Upper lobe of right lung (tissue), 1 donor: ENCODE data around the gene NBEA. TPM values are rescaled to one million over a fixed set of nuclear protein-coding genes. Genes with fewer than 3 reads are reported as not detected.

Source experiments
- ATAC-seq: fragments of 200-7000 bp; cut with Tn5 transposase; one replicate; pipeline ENCODE4 v1.9.1; 2020; ENCODE audit warnings: mild to moderate bottlenecking, moderate library complexity
- DNase-seq: peaks from one replicate; pipeline ENCODE4 v3.0.0-alpha.2; 2020
- H3K27ac ChIP-seq: fragments of 200-600 bp; one replicate; pipeline ENCODE4 v1.8.0; 2022
- H3K27me3 ChIP-seq: fragments of 200-600 bp; one replicate; pipeline ENCODE4 v1.8.0; 2022; ENCODE audit warnings: mild to moderate bottlenecking
- H3K36me3 ChIP-seq: fragments of 200-600 bp; one replicate; pipeline ENCODE4 v1.8.0; 2022
- H3K4me1 ChIP-seq: fragments of 200-600 bp; one replicate; pipeline ENCODE4 v1.8.0; 2022
- H3K4me3 ChIP-seq: fragments of 200-600 bp; one replicate; pipeline ENCODE4 v1.8.0; 2022; ENCODE audit warnings: mild to moderate bottlenecking
- H3K9me3 ChIP-seq: fragments of 200-600 bp; one replicate; pipeline ENCODE4 v1.8.0; 2022
- intact Hi-C: fragments of 100-400 bp; cut with DNase I; formaldehyde crosslinking; loops from one replicate; pipeline ENCODE4 v1.11.0; 2022
- total RNA-seq: library from RNA; stranded (reverse); fragmentation: NEBNext Ultra II Directional; extraction: Animal tissue kit (Norgen Biotek cat#: 25700); gene quantifications from one replicate; pipeline ENCODE4 v1.2.1, GENCODE V29; 2021
- TF ChIP-seq, protein P1 (sequence below): fragments of 200-600 bp; IDR thresholded peaks from one replicate; pipeline ENCODE4 v1.8.0; 2022; ENCODE audit warnings: antibody characterized with exemption
- donor health status: DM: no; HTN: yes; CAD: no; lungs with severe emphysema.

Gene NBEA
- total RNA-seq, 1 donor from 2014 or later, result 5.6 TPM

DNA sequence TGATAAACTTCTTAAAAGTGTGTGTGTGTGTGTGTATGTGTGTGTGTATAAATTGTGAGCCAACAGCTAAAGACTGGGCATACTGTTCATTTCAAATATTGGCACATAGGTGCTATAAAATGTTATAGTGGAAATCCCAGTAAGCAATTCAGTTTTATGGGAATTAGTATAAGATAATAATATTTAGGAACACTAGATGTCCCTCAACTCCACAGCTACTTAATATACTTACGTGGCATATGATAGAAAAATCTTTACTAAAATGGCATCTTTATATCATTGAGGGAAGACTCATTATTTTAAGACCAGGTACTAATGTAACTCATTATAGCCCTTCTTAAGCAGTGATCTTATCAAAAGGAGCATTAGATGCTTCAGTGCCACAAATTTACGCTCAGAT is 268.2 kb downstream of the NBEA start:
- intact Hi-C loops, result no loop called here

DNA sequence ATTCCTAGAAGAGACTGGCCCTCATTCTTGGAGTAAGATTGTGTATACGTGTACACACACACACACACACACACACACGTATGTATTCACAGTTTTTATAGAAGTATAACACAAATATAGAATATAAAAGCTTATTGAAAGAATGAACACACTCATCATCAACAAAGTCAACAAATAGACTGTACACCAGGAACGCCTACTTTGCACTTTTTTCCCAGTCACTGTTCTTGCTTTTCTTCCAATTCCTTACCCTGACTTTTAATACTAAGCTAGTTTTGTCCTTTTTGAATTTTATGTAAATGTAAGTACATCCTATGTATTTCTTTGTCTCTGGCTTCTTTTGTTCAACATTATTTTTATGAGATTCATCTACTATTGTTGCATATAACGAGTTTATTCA is 269.9 kb downstream of the NBEA start:
- Histone ChIP-seq H3K27me3 (no peaks in the 10 kb centered on the region), H3K9me3 (no peaks in the 10 kb centered on the region), H3K27ac (no peak overlapping the region), H3K4me3 (no peak overlapping the region), H3K36me3 (no peaks in the 10 kb centered on the region), H3K4me1 (no peaks in the 10 kb centered on the region)
- ATAC-seq, result no peak
- DNase-seq, result no peak
- TF ChIP-seq, protein P1, sequence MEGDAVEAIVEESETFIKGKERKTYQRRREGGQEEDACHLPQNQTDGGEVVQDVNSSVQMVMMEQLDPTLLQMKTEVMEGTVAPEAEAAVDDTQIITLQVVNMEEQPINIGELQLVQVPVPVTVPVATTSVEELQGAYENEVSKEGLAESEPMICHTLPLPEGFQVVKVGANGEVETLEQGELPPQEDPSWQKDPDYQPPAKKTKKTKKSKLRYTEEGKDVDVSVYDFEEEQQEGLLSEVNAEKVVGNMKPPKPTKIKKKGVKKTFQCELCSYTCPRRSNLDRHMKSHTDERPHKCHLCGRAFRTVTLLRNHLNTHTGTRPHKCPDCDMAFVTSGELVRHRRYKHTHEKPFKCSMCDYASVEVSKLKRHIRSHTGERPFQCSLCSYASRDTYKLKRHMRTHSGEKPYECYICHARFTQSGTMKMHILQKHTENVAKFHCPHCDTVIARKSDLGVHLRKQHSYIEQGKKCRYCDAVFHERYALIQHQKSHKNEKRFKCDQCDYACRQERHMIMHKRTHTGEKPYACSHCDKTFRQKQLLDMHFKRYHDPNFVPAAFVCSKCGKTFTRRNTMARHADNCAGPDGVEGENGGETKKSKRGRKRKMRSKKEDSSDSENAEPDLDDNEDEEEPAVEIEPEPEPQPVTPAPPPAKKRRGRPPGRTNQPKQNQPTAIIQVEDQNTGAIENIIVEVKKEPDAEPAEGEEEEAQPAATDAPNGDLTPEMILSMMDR, result no peak
- intact Hi-C loops, result no loop called here

More for the DNA sequence above, 268.2 kb downstream of the NBEA start:
- H3K9me3 ChIP-seq, result no peaks in the 10 kb centered on the region
- TF ChIP-seq, protein P1, result no peak
- no peaks in the 10 kb centered on the region for H3K27me3 ChIP-seq
- ATAC-seq (no peak), DNase-seq (no peak)
- H3K4me3 ChIP-seq, result no peak overlapping the region
- no peaks in the 10 kb centered on the region for H3K36me3 ChIP-seq
- H3K27ac ChIP-seq, result no peak overlapping the region
- no peaks in the 10 kb centered on the region for H3K4me1 ChIP-seq

DNA sequence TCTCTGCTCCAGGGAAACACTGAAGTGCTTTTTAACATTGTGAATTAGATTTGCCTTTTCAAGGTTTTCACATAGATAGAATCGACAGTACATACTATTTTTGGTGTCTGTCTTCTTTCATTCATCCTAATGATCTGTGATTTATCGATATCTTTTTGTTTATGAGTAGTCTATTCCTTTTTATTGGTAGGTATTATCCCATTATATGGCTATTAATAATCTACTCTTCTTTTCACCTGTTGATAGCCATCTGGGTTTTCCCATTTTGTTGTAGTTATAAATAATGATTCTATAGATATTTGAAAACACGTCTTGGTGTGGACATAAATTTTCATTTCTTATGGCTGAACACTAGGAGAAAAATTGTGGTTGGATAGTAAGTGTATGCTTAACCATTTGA is 271.8 kb downstream of the NBEA start:
- Histone ChIP-seq H3K4me1 (no peaks in the 10 kb centered on the region), H3K27me3 (no peaks in the 10 kb centered on the region), H3K36me3 (no peaks in the 10 kb centered on the region), H3K9me3 (no peaks in the 10 kb centered on the region), H3K27ac (no peak overlapping the region), H3K4me3 (no peak overlapping the region)
- no peak for ATAC-seq
- no peak for DNase-seq
- TF ChIP-seq, protein P1, result no peak
- intact Hi-C loops, result no loop called here

DNA sequence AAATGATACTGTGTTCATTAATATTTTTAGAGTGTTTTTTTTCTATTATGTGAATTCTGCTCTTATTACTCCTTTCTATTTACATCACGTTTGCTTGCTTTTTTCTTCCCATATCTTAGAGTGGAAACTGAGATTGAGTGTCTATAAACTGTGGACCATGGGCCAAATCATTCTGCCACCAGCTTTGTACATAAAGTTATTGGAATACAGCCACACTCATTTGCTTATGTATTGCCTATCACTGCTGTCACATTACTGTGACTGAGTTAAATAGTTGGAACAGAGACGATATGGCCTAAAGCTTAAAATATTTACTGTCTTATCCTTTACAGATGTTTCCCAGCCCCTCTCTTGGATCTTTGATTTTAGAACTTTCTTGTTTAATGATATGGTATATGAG is 274.1 kb downstream of the NBEA start:
- intact Hi-C loops, result no loop called here
- TF ChIP-seq, protein P1, result no peak
- DNase-seq (no peak), ATAC-seq (no peak)
- Histone ChIP-seq H3K36me3 (no peaks in the 10 kb centered on the region), H3K4me3 (no peak overlapping the region), H3K27me3 (no peaks in the 10 kb centered on the region), H3K4me1 (no peaks in the 10 kb centered on the region), H3K27ac (no peak overlapping the region), H3K9me3 (no peaks in the 10 kb centered on the region)

DNA sequence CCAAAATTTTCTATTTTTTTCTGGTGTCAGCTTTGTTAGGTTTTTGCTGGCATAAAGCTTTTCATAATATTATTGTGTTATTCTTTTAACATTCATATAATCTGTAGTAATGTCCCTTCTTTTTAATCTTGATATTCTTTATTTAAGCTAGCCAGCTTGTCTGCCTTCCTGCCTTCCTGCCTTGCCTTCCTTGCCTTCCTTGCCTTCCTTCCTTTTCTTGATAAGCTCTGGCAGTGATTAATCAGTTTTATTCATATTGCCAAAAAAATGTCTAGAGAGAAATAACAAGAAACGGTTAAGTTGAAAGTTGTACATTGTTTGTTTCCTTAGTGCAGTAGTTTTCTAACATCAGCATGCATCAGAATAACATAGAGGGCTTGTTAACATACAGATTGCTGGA is 277.0 kb downstream of the NBEA start:
- ATAC-seq (no peak), DNase-seq (no peak)
- H3K36me3 ChIP-seq, result no peaks in the 10 kb centered on the region
- H3K9me3 ChIP-seq, result no peaks in the 10 kb centered on the region
- no peaks in the 10 kb centered on the region for H3K27me3 ChIP-seq
- H3K4me1 ChIP-seq, result no peaks in the 10 kb centered on the region
- intact Hi-C loops, result no loop called here
- no peak overlapping the region for H3K4me3 ChIP-seq
- no peak overlapping the region for H3K27ac ChIP-seq
- TF ChIP-seq, protein P1, result no peak

DNA sequence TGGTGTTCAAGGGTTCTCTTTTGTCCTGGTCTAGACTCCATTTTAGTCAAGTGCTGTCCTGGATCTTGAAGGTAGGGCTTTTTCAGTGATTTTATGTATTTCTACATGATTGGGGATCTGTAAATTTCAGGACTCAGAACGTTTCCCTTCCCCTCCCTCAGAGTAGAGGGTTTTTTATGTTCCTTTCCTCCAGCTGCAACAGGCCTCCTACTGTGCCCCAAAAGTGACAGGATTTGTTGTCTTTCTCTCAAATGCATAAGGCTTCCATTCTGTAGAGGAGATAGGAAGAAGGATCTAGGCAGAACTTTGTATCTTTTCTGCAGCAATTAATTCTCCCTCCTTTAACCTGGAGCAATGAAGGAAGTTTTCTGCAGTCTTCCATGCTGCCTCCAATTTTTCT is 283.1 kb downstream of the NBEA start:
- Histone ChIP-seq H3K4me3 (no peak overlapping the region), H3K27me3 (no peaks in the 10 kb centered on the region), H3K36me3 (no peaks in the 10 kb centered on the region), H3K9me3 (no peaks in the 10 kb centered on the region), H3K4me1 (no peaks in the 10 kb centered on the region), H3K27ac (no peak overlapping the region)
- ATAC-seq, result no peak
- intact Hi-C loops, result no loop called here
- DNase-seq, result no peak
- TF ChIP-seq, protein P1, result no peak
